Measurements from ENCODE around the gene WAPL.

WAPL gene

DNA sequence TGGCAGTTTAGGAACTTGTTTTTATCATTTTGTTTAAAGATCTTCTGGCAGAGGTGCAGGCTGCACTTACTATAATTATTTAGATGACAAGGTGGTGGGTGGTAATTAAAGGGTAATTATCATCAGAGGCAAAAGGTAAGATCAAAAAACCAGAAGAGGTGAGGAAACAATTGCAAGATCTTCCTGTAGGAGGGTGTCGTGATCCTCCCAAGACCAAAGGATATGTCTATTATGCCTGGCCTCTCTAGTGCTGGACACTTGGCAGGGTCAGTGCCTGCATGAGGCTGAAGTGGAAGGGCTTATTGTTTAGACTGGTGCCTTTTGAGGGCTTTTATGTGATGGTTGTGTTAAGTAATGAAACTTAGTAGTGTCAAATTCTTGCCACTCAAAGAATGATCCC is 1.8 kb upstream of the WAPL start:
- DNase-seq (ENCODE audit: low read depth): peak; percentile 18

DNA sequence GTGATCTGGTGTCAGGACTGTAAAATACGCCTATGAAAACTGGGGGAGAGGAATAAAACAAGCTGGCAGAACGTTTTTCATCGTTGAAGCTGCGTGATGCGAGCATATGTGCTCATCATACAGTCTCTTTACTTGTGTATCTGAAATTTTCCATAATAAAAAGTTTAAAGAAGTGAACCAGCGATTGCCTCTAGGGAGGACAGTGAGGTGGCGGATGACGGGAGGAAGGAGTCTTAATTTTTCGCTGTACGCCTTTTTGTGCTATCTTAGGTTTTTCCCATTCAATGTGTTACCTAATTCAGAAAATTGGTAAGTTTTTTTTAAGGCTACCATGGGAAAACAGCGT is 891 bp upstream of the WAPL start:
- peak; percentile 23 for DNase-seq (ENCODE audit: low read depth)

DNA sequence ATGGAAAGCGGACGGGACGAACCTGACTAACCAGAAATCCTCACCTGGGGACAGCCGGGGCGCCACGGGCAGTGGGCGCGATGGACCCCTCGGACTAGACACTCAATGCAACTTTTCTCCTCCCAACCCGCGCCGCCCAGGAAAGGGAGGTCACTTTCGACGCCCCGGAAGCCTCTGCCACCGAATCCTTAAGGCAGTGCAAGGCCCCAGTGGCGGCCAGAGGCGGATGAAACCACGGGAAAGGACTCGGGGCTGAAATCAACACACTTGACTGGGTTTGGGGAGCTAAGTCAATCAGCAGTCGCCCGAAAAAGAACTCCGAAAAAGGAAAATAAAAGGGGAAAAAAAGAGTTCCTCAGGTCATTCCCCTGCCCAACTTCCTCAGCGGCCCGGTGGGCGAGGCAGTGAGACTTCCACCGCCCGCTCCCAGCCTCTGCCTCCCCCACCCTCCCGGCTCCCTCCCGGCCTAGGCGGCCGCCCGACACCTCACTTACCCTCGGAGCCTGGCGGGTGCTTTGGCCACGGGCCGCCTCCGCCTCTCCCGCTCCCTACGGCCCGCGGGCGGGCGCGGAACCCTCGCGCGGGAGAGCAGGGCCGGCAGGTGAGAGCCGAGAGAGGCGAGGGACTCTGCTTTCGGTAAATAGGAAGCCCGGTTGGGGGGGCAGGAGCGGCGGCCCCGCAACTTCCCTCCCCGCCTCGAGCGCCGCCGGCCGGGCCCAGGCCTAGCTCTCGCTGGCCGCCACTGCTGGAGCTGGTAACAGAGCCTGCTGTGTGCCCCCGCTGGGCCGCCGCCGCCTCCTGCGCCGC is 518 bp downstream of the WAPL start:
- DNase-seq (ENCODE audit: low read depth): peak; percentile 63

DNA sequence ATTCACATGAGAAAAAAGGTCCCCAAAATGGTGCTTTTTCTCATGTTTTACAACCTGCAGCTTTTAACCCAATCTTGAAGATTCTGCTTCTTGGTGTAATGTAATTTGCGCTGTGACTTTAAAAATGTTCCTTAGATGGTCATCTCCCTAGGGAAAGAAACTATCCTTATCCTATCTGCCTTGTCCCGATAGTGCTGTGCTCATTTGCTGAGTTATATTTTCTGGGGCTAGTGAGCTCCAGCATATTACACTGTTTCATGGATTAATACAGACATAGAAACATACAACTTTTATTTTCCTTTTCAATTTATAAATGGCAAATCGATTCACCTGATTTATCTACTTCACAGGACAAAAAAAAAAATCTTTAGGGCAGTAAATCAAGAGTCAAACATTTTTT is 2.8 kb downstream of the WAPL start:
- no peak for DNase-seq (ENCODE audit: low read depth)

DNA sequence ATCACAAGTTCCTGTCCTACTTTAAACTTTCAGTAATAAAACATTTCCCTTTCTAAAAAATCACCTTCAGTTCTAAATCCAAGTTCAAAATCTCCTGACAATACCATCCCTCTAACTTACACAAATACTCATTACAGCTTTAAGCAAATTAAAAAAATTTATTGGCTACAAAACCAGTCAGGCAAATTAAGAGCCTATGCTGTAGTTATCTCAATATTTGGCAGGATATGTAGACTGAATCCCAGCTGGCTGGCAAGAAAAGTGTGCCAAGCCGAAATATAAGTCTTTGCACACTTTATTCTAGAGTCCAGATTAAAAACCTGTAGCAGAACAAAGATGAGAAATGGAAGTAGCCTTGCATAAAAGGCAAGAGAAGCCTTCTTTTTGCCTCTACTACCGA is 9.5 kb downstream of the WAPL start:
- no peak for DNase-seq (ENCODE audit: low read depth)

DNA sequence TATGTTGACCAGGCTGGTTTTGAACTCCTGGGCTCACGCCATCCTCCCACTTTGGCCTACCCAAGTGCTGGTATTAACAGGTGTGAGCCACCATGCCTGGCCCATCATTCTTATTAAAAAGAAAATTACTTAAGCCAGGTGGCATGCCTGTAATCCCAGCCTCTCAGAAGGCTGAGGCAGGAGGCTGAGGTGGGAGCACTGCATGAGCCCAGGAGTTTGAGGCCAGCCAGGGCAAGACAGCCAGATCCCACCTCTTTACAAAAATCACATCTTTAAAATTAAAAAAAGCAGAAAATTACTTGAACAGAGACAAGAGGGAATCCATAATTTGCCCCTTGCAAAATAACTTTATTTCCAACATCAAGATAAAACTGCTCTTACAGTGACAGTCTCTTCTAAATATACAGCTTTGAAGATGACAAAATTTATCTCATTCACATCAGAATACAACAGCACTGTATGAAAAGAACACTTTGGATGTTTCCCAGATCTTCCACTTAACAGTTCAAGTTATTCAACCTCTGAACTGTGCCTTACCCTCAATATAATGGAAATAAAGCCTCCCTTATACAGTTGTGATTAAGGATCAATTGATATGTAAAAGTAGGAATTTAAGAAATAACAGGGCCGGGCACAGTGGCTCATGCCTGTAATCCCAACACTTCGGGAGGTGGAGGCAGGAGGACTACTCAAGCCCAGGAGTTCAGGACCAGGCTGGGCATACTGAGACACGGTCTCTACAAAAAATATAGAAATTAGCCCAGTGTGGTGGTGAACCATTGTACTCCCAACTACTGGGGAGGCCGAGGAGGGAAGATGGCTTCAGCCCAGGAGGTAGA is 10.3 kb downstream of the WAPL start:
- no peak for DNase-seq (ENCODE audit: low read depth)

DNA sequence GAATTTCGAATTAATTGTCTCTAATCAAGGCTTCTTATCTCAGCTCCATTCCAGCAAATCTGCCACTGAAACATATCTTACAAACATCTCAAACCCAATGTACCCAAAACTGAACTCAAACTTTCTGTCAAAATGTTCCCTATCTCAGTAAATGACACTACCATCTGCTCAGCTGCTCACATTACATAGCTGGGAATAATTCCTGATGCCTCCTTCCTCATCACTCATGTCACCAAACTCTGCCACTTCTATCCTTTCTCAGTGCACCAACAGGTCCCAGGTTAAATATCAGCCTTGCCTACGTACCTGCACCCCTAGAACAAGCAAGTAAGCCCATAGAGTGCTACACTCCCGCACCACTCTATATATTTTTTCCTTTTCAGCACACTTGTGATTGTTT is 12.4 kb downstream of the WAPL start:
- no peak for DNase-seq (ENCODE audit: low read depth)

DNA sequence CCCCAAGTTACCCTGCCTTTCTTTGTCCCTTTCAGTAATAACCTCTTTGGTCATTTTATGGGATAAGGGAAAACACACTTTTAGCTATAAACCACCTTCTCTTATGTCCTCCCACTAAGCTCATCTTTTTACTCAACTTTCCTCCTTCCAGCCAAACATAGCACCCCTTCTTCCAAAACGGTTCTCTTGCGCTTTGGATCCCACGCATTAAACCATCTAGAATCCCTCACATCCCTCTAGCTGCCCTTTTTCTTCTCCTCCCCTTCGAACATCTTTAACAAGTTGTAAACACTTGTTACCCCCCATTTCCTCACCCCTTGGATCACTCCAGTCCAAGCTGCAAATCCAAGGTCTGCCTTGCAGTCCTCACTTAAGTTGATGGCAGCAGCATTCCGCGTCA is 13.4 kb downstream of the WAPL start:
- no peak for DNase-seq (ENCODE audit: low read depth)

DNA sequence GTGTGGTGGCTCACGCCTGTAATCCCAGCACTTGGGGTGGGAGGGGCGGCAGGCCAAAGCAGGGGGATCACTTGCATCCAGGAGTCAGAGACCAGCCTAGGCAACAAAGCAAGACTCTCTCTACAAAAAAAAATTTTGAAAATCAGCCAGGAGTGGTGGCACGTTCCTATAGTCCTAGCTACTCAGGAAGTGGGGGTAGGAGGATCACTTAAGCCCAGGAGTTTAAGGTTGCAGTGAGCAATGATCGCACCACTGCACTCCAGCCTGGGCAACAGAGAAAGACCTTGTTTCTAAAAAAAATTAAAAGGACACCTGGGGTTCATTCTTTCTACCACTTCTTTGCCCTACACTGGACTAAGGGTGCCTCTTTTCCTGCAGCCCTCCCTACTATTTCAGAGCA is 15.1 kb downstream of the WAPL start:
- DNase-seq (ENCODE audit: low read depth): peak; percentile 48

DNA sequence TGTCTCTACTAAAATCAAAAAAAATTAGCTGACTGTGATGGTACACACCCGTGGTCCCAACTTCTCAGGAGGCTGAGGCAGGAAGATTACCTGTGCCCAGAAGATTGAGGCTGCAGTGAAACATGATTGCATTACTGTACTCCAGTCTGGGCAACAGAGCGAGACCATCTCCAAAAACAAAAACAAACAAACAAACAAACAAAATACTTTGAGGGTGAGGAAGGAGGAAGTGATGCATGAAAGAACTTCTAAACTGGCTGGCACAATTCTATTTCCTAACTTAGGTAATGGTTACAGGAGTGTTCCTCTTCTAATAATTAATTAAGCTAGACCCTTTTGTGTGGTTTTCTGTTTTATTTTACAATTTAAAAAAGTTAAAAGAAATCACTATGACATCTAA is 15.5 kb downstream of the WAPL start:
- no peak for DNase-seq (ENCODE audit: low read depth)

DNA sequence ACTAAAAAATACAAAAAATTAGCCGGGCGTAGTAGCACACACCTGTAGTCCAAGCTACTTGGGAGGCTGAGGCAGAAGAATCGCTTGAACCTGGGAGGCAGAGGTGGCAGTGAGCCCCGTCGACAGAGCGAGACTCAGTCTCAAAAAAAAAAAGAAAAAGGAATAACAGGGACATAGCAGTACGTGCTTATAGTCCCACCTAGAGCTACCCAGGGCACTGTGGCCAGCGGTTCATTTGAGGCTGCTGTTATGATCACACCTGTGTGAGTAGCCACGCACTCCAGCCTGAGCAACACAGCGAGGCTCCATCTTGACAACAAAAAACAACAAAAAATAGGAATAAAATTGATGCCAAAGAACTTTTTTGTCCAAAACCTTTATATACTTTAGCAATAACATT is 17.1 kb downstream of the WAPL start:
- DNase-seq (ENCODE audit: low read depth): no peak

DNA sequence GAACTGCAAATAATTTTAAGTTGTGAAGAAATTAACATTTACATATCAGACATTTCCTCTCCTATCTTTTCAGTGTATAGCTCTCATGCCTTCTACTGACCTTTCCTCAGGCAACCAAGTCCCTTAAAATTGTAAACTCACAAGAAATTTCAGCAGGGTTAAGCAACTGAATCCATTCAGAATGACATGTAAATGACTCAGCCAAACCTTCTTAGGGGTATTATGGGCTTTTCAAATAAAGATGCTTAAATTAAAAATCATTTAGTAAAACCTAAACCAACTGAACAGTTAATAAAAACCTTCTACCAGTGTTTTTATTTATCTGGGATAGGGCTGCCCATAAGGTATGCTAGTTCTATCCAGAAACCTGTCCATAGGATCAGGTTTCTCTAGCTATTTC is 20.7 kb downstream of the WAPL start:
- DNase-seq (ENCODE audit: low read depth): peak; percentile 70

DNA sequence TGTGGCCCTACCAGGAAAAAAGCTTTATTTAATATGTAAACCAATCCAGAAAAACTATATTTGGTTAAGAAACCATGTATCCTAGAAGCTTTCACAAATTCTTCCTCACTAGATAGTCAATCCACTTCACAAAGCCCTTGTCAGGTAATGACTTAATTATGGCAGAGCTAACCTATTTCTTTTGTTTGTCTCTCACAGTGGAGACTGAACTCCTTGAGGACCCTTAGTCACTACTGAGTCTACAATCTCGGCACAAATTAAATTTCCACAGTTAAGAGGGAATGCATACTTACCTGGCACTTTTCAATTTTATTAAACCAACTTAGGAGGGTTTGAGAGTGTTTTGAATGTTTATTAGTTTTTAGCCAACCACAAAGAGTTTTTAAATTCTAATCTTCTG is 23.0 kb downstream of the WAPL start:
- no peak for DNase-seq (ENCODE audit: low read depth)

DNA sequence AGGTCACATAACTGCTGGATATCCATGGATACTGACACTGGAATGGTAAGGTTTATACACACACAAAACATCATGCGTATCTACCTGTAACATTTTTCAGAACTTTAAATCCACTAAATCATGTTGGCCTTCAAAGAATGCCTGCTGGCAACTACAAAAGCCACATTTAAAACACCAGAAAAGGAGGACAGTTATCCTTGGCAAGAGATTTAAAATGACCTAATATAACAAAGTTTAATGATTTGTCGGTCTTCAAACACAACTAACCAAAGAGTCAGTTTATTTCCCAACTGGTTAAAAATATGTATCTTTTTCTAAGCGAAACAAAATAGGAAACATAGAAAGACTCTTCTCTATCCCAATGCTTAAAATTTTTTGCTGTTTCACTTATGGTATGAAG is 24.0 kb downstream of the WAPL start:
- peak; percentile 16 for DNase-seq (ENCODE audit: low read depth)

DNA sequence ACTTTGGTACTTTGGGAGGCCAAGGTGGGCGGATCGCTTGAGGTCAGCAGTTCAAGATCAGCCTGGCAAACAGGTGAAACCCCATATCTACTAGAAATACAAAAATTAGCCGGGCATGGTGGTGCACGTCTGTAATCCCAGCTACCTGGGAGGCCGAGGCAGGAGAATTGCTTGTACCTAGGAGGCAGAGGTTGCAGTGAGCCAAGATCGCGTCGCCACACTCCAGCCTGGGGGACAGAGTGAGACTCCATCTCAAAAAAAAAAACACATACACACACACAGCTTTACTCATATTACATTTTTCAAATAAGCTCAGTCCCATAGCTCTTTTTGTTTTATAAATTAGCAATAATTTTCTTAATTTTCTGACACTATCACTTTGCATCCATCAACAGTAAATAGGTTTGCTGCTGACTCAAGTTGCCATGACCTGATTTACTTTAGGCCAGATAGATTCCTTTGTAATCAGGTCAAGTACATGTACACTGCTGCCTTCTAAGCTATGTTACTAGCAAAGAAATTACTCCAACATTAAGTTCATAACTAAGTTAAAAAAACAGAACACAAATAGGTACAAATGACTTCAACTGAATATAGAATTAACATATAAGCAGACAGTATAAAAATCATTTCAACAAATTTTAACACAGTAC is 31.5 kb downstream of the WAPL start:
- DNase-seq (ENCODE audit: low read depth): no peak

DNA sequence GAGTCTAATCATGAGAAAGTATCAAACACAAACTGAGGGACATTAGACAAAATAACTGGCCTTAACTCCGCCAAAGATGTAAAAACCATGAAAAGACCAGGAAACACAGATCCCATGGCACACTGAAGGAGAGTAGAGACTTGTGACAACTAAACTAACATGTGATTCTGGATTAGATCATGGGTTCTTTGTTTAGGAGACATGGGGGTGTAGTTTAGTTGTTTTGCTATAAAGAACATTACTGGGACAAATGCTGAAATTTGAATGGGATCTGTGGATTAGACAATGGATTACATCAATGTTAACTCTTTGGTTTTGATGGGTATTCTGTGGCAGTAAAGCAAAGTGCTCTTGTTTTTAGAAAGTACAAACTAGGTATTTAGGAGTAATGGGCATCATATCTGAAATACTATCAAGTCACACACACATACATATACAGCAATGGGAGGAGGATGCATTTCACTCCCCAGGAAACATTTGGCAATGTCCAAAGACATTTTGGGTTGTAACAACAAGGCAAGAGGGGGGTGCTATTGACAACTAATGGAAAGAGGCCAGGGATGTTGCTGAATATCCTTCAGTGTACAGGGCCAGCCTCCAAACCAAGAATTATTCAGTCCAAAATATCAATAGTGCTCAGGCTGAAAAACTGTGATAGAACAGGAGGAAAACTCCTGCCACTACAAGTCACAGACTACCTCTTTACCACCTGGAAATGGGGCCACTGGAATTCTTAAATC is 32.4 kb downstream of the WAPL start:
- no peak for DNase-seq (ENCODE audit: low read depth)

DNA sequence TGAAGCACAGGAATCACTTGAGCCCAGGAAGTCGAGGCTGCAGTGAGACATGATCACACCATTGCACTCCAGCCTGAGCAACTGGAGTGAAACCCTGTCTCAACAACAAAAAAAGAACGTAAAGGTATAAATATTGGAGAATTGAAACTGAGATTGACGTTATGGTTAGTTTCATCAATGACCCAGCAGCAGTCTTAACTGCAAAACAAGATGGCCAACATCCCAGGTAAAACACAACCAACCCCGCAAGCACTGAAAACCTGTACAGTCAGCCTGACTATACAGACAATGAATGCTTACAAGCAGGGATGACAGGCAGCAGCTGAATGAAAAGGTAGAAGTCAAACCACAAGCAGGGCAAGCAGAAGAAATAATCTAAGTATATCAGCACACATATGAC is 34.7 kb downstream of the WAPL start:
- no peak for DNase-seq (ENCODE audit: low read depth)

DNA sequence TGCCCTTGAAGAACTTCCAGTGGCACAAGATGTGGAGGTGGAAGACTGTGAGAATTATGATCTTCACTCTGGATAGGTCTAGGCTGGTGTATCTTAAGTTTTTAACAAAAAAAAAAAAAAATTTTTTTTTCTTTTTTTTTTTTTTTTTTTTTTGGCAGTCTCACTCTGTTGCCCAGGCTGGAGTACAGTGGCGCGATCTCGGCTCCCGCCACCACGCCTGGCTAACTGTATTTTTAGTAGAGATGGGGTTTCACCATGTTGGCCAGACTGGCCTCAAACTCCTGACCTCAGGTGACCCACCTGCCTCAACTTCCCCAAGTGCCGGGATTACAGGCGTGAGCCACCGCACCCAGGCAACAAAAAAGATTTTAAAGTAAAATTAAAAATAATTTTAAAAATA is 37.9 kb downstream of the WAPL start:
- no peak for DNase-seq (ENCODE audit: low read depth)

DNA sequence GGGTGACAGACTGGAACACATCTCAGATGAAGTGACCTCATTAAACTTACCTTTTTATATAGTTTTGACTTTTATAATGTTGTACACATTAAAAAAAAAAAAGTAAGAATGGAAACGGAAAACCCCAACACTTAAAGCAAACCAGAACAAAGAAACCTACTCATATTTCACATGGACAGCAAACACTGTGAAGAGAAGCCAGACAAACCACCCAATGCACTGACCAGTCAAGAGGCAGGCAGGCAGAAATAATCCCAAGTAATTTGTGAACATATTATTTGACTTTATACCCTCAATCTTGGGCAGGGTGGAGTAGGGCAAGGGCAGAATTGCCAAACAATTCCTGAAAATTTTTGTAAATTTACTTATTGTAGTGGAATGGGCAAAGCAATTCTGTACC is 39.8 kb downstream of the WAPL start:
- DNase-seq (ENCODE audit: low read depth): peak; percentile 57

DNA sequence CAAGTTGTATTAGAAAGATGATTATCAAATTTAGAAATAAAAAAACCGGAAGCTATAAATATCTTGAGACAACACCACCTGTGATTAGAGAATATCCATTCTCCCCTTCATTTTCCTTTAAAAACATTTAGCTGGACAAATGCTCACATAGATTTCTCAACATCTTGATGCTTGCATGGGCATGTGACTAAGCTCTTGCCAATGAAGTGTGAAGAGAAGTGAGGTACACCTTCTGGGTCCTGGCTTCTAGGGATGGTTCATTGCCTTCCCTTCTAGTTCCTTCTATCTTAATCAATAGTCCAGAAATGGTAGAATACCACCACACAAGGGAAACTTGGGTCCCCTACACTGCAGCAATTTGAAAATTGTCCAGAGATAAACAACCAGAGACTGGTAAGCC is 41.0 kb downstream of the WAPL start:
- DNase-seq (ENCODE audit: low read depth): peak; percentile 15

DNA sequence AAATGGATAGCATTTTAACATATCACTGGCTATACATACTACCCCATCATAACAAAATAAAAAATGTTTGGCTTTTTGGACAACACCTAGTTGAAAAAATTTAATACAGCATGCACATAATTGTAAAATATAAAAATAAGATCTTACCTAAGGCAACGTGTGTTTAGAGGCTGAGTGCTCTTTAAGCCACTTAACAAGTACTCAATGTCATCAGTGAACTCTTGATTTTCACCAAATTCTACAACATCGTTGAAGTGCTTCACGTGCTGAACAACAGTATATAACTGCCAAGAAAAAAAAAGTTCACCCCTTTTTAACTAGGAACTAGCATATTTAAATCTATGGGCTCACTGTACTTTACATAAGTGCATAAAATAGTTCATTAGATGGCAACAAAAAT is 49.5 kb downstream of the WAPL start:
- no peak for DNase-seq (ENCODE audit: low read depth)
